Heart right ventricle (tissue), 16 donors: ENCODE data around the gene SCN2A. TPM values are rescaled to one million over a fixed set of nuclear protein-coding genes. Genes with fewer than 3 reads are reported as not detected.

Experiments used
- ATAC-seq, 8 donors: fragments of 200-7000 bp; cut with Tn5 transposase; one replicate each; pipeline ENCODE4 v1.9.1; 2020; ENCODE audit warnings: mild to moderate bottlenecking in 8 of 8, moderate library complexity in 8 of 8, moderate number of reproducible peaks in 1 of 8
- DNase-seq, 2 donors: peaks; one replicate each; pipeline ENCODE4 v3.0.0-alpha.2; 2020
- H3K27ac ChIP-seq, 10 donors: fragments of 200-600 bp; sonication (generic) in 2 of 10; one replicate each; pipeline versions ENCODE4 v1.5.0 to v1.8.0; 2020 to 2022; ENCODE audit warnings: mild to moderate bottlenecking in 3 of 10
- H3K27me3 ChIP-seq, 7 donors: fragments of 200-600 bp; one replicate each; pipeline ENCODE4 v1.8.0; 2021 to 2022; ENCODE audit warnings: mild to moderate bottlenecking in 2 of 7
- H3K36me3 ChIP-seq, 9 donors: fragments of 200-600 bp; sonication (generic) in 1 of 9; one replicate each; pipeline versions ENCODE4 v1.5.0 to v1.8.0; 2020 to 2022; ENCODE audit warnings: mild to moderate bottlenecking in 2 of 9
- H3K4me1 ChIP-seq, 9 donors: fragments of 200-600 bp; sonication (generic) in 1 of 9; one replicate each; pipeline versions ENCODE4 v1.5.0 to v1.8.0; 2020 to 2022; ENCODE audit warnings: mild to moderate bottlenecking in 4 of 9
- H3K4me3 ChIP-seq, 10 donors: fragments of 200-600 bp; sonication (generic) in 2 of 10; one replicate each; pipeline versions ENCODE4 v1.5.0 to v1.8.0; 2020 to 2022; ENCODE audit warnings: mild to moderate bottlenecking in 7 of 10, moderate library complexity in 2 of 10
- H3K9me3 ChIP-seq, 11 donors: fragments of 200-600 bp in 10 of 11; sonication (generic) in 2 of 11; one replicate each; pipeline versions ENCODE4 v1.5.0 to v1.8.0; 2013 to 2022; ENCODE audit warnings: mild to moderate bottlenecking in 2 of 11, control low read depth in 1 of 11, moderate library complexity in 1 of 11
- CTCF ChIP-seq, 9 donors: fragments of 200-600 bp; sonication (generic) in 2 of 9; IDR thresholded peaks; one replicate each; pipeline versions ENCODE4 v1.5.0 to v1.8.0; 2021 to 2022; ENCODE audit warnings: antibody characterized with exemption in 9 of 9, mild to moderate bottlenecking in 5 of 9, moderate library complexity in 1 of 9
- WGBS, 2 donors: extraction: QIAGEN DNeasy Blood & Tissue Kit; methylation state at CpG; one replicate each; pipeline ENCODE4 v1.1.7; 2013; ENCODE audit warnings: inconsistent platforms in 1 of 2; 5-methylcytosine and 5-hydroxymethylcytosine counted together
- intact Hi-C, 10 donors: fragments of 100-400 bp; cut with DNase I; formaldehyde crosslinking; loops; one replicate each; pipeline versions ENCODE4 v1.11.1 to v1.14.2; 2022
- polyA plus RNA-seq, 2 donors: library from polyadenylated mRNA; stranded (reverse); fragments of 200-250 nt; gene quantifications; one replicate each; pipeline ENCODE4 v1.2.3, GENCODE V29; 2013
- total RNA-seq, 10 donors: library from RNA; stranded (reverse); fragmentation: NEBNext Ultra II Directional in 3 of 10; extraction: Animal tissue kit (Norgen Biotek cat#: 25700) in 3 of 10; gene quantifications; one replicate each; pipeline versions ENCODE4 v1.2.1 to v1.2.4, GENCODE V29; 2021 to 2023
- donor health status: Arrhythmogenic right ventricular cardiomyopathy.
- donor health status: ischemic (EF 13 %, LVEDD 7.1; RV severe dilation, severe dysfunction).
- donor health status: healthy with polysubstance abuse.
- donor health status: DM: no; HTN: yes; CAD: no.
- donor health status: DM: no; HTN: no; CAD: no.
- donor health status: ischemic (EF 25% LVEDD 6.9; RV normal size, moderate dysfunction).
- donor health status: ischemic (EF 25% LVEDD 5.7; RV mildly dilated, moderate dysfunction).
- donor health status: healthy.
- donor health status: DM: yes; HTN: yes; CAD: no.
- donor health status: Ischemic cardiomyopathy.
- donor health status: ischemic (EF 35%, LVEDD 5.7; RV mildly dilated, moderate dysfunction).
- donor health status: nonischemic (EF 11% LVEDD 7.7; RV severe dilation, severe dysfunction).
- donor health status: DM: yes; HTN: yes; CAD: no.
- donor health status: PGD.
- donor health status: ischemic (EF 29% LVEDD 5.4; RV normal size, mild dysfunction).
- donor health status: nonischemic (EF 23%, LVEDD 6.1; RV moderate dilation, normal function).

The SCN2A gene
- total and polyA plus RNA-seq, 12 donors, result 0.01 to 0.26 (median 0.07) TPM; not detected in 2

GRCh38 chr2:165408186-165408585, 169.0 kb downstream of the SCN2A start:
- peak overlapping the region in 3 of 10 donors; percentile 15 to 30 (median 29) for H3K27ac ChIP-seq
- intact Hi-C loops, result loop anchor here in 2 of 10 donors (5.0 to 10.0 kb wide), 2 partner anchors 289 to 467 kb away; no protein-coding TSS in a partner anchor
- ATAC-seq (peak in 5 of 8 donors; percentile 58 to 88 (median 75)), DNase-seq (peak in 1 of 2 donors; percentile 23)
- H3K4me1 ChIP-seq, result peaks cover 0 to 15% (median 5%) of the 10 kb centered on the region in 9 donors
- H3K36me3 ChIP-seq, result no peaks in the 10 kb centered on the region
- 39 to 62% methylated on average over 3 of the region's 3 CpGs for WGBS, 2 donors
- no peak overlapping the region for H3K4me3 ChIP-seq
- peaks cover 0 to 9% (median 0%) of the 10 kb centered on the region in 7 donors for H3K27me3 ChIP-seq
- no peak for TF ChIP-seq CTCF (IDR thresholded peaks at IDR 0.05)
- H3K9me3 ChIP-seq, result no peaks in the 10 kb centered on the region

GRCh38 chr2:165410276-165410675, 171.1 kb downstream of the SCN2A start:
- ATAC-seq (no peak), DNase-seq (no peak)
- Histone ChIP-seq H3K4me1 (peaks cover 0 to 15% (median 5%) of the 10 kb centered on the region in 9 donors), H3K27me3 (peaks cover 0 to 4% (median 0%) of the 10 kb centered on the region in 7 donors), H3K36me3 (no peaks in the 10 kb centered on the region), H3K9me3 (peaks cover 0 to 3% (median 0%) of the 10 kb centered on the region in 11 donors), H3K27ac (no peak overlapping the region), H3K4me3 (no peak overlapping the region)
- TF ChIP-seq CTCF (IDR thresholded peaks at IDR 0.05), result no peak
- intact Hi-C loops, result no loop called here

- no peak for TF ChIP-seq CTCF (IDR thresholded peaks at IDR 0.05)
- no peaks in the 10 kb centered on the region for H3K4me1 ChIP-seq
- no peak for ATAC-seq
These were observed 175.0 kb downstream of the SCN2A start for GRCh38 chr2:165414187-165414586.

GRCh38 chr2:165417009-165417408, 177.8 kb downstream of the SCN2A start:
- no peaks in the 10 kb centered on the region for H3K36me3 ChIP-seq
- ATAC-seq, result no peak
- no peak for DNase-seq
- intact Hi-C loops, result loop anchor here in 1 of 10 donors (5.0 kb wide), 1 partner anchor 1160 kb away; no protein-coding TSS in a partner anchor
- peaks cover 0 to 19% (median 4%) of the 10 kb centered on the region in 11 donors for H3K9me3 ChIP-seq
- WGBS, 2 donors, result 93 to 94% methylated on average over 1 of the region's 1 CpG
- H3K27me3 ChIP-seq, result no peaks in the 10 kb centered on the region
- no peak overlapping the region for H3K27ac ChIP-seq
- H3K4me1 ChIP-seq, result no peaks in the 10 kb centered on the region
- no peak for TF ChIP-seq CTCF (IDR thresholded peaks at IDR 0.05)
- H3K4me3 ChIP-seq, result no peak overlapping the region

More at GRCh38 chr2:165414187-165414586, 175.0 kb downstream of the SCN2A start:
- Histone ChIP-seq H3K27ac (no peak overlapping the region), H3K27me3 (no peaks in the 10 kb centered on the region), H3K4me3 (no peak overlapping the region), H3K9me3 (peaks cover 0 to 19% (median 4%) of the 10 kb centered on the region in 11 donors), H3K36me3 (no peaks in the 10 kb centered on the region)
- intact Hi-C loops, result no loop called here
- DNase-seq, result no peak
